Putamen (tissue), 1 donor: Measurements from ENCODE around the gene GAREM1.

Source experiments
- DNase-seq: peaks from one replicate; pipeline ENCODE4 v3.0.0-alpha.2; 2016; ENCODE audit warnings: low spot score

The GAREM1 gene

GRCh38 chr18:32425466-32425865 is 45.2 kb downstream of the GAREM1 start:
- DNase-seq = no peak

GRCh38 chr18:32424696-32425095 is 46.0 kb downstream of the GAREM1 start:
- DNase-seq = no peak

- DNase-seq = no peak
Measured at GRCh38 chr18:32422978-32423740, 47.5 kb downstream of the GAREM1 start.

GRCh38 chr18:32422201-32422600 is 48.5 kb downstream of the GAREM1 start:
- no peak for DNase-seq

- DNase-seq = no peak
Measured at GRCh38 chr18:32420084-32420750, 50.5 kb downstream of the GAREM1 start.

- no peak for DNase-seq
Measured at GRCh38 chr18:32418148-32418547, 52.5 kb downstream of the GAREM1 start.

- DNase-seq = no peak
Measured at GRCh38 chr18:32405588-32405987, 65.1 kb downstream of the GAREM1 start.

GRCh38 chr18:32401621-32402020 is 69.1 kb downstream of the GAREM1 start:
- no peak for DNase-seq

- no peak for DNase-seq
Measured at GRCh38 chr18:32393407-32393806, 77.3 kb downstream of the GAREM1 start.

GRCh38 chr18:32391126-32391525 is 79.6 kb downstream of the GAREM1 start:
- DNase-seq = peak; percentile 36

- DNase-seq = no peak
Measured at GRCh38 chr18:32389858-32390257, 80.8 kb downstream of the GAREM1 start.

GRCh38 chr18:32389191-32389590 is 81.5 kb downstream of the GAREM1 start:
- no peak for DNase-seq

GRCh38 chr18:32386471-32386870 is 84.2 kb downstream of the GAREM1 start:
- peak; percentile 11 for DNase-seq

GRCh38 chr18:32383050-32383819 is 87.4 kb downstream of the GAREM1 start:
- DNase-seq = no peak

- no peak for DNase-seq
Measured at GRCh38 chr18:32381761-32382160, 88.9 kb downstream of the GAREM1 start.

- no peak for DNase-seq
Measured at GRCh38 chr18:32380559-32380958, 90.1 kb downstream of the GAREM1 start.

GRCh38 chr18:32379891-32380290 is 90.8 kb downstream of the GAREM1 start:
- no peak for DNase-seq

GRCh38 chr18:32378705-32379104 is 92.0 kb downstream of the GAREM1 start:
- no peak for DNase-seq

- no peak for DNase-seq
Measured at GRCh38 chr18:32373995-32374394, 96.7 kb downstream of the GAREM1 start.

GRCh38 chr18:32373505-32373904 is 97.2 kb downstream of the GAREM1 start:
- DNase-seq = no peak

- no peak for DNase-seq
Measured at GRCh38 chr18:32372381-32373061, 98.2 kb downstream of the GAREM1 start.

GRCh38 chr18:32372047-32372380 is 98.7 kb downstream of the GAREM1 start:
- no peak for DNase-seq
